Measurements from ENCODE around the gene TANC1. TPM values are rescaled to one million over a fixed set of nuclear protein-coding genes. Genes with fewer than 3 reads are reported as not detected.

Gene TANC1
- total and polyA plus RNA-seq, 2 donors (not counting 3 experiments of a cell fraction or from before 2014, with no cell fraction given), result 58.9 to 99.4 TPM

GRCh38 chr2:159075727-159076126, 107.3 kb downstream of the TANC1 start:
- peak; percentile 55 for DNase-seq (ENCODE audit: low read depth, low spot score)
- H3K27ac ChIP-seq (ENCODE audit: insufficient read depth, low read depth, low read length), result peak overlapping the region; percentile 46
- POLR2A ChIA-PET, result no interaction called here
- H3K4me3 ChIP-seq (replicated peaks in 1 of 3; ENCODE audit: insufficient read depth in 1 of 3, low read depth in 1 of 3, low read length in 3 of 3), result no peak overlapping the region
- peak overlapping the region; percentile 68 for H3K4me2 ChIP-seq (ENCODE audit: insufficient read depth, low read length)
- BruUV-seq (replicated peaks), result no TSS peak
- CTCF ChIA-PET, result interaction anchor here (1.3 to 3.1 kb wide), 4 partner anchors 10 to 23 kb away, joined by 5 to 10 read pairs (median 6); no protein-coding TSS in a partner anchor
- no peak overlapping the region for H2AFZ ChIP-seq (ENCODE audit: low read depth, low read length)
- peaks cover 48% of the 10 kb centered on the region for H3K79me2 ChIP-seq (ENCODE audit: control insufficient read depth, insufficient read depth, low read length)
- H3K9me3 ChIP-seq (replicated peaks; ENCODE audit: control insufficient read depth, insufficient read depth, low read length), result no peaks in the 10 kb centered on the region
- H3K9ac ChIP-seq (replicated peaks; ENCODE audit: extremely low read depth, insufficient read depth, low read length), result peak overlapping the region; percentile 49
- intact Hi-C loops (cut with micrococcal nuclease) (loop anchor here (2.0 kb wide), 1 partner anchor 45 kb away; no protein-coding TSS in a partner anchor), dilution Hi-C loops (cut with MboI; ENCODE audit: extremely low pct_ligation_motif_present, low sequenced_read_pairs) (no loop called here)
- no peaks in the 10 kb centered on the region for H4K20me1 ChIP-seq (replicated peaks; ENCODE audit: control insufficient read depth, extremely low read depth, insufficient read depth, low read length)
- FAIRE-seq, result no peak
- H3K4me1 ChIP-seq (ENCODE audit: control insufficient read depth, extremely low read depth, insufficient read depth, low read length), result peaks cover 66% of the 10 kb centered on the region
- H3K27me3 ChIP-seq (ENCODE audit: control insufficient read depth in 2 of 2, insufficient read depth in 2 of 2, low read length in 2 of 2), result no peaks in the 10 kb centered on the region
- no peaks in the 10 kb centered on the region for H3K9me1 ChIP-seq (replicated peaks; ENCODE audit: control insufficient read depth, extremely low read depth, insufficient read depth, low read length)
- H3K36me3 ChIP-seq (ENCODE audit: control insufficient read depth in 2 of 2, extremely low read depth in 1 of 2, insufficient read depth in 2 of 2, low read length in 2 of 2), result no peaks in the 10 kb centered on the region
- TF ChIP-seq MYC (IDR thresholded peaks at IDR 0.05; ENCODE audit: low read depth, low read length), result no peak
- no peak for TF ChIP-seq CTCF (IDR thresholded peaks at IDR 0.05; ENCODE audit: extremely low read depth in 1 of 2, insufficient read depth in 1 of 2, low read depth in 1 of 2, low read length in 2 of 2)
- TF ChIP-seq EZH2 (IDR thresholded peaks at IDR 0.05; ENCODE audit: borderline replicate concordance, low read depth, low read length, severe bottlenecking), result no peak
- no peak for TF ChIP-seq FOS (IDR thresholded peaks at IDR 0.05; ENCODE audit: borderline replicate concordance, insufficient read depth, low read length)
- TF ChIP-seq POLR2A (IDR thresholded peaks at IDR 0.05; ENCODE audit: low read depth, low read length), result no peak
- TF ChIP-seq MAX (IDR thresholded peaks at IDR 0.05; ENCODE audit: insufficient read depth, insufficient read length), result no peak
